ENCODE measurements around the gene SLC6A9.

The SLC6A9 gene

GRCh38 chr1:44002165-44002564 is 29.1 kb downstream of the SLC6A9 start:
- no peak for DNase-seq (ENCODE audit: low read depth)

GRCh38 chr1:44000122-44000665 is 31.1 kb downstream of the SLC6A9 start:
- DNase-seq (ENCODE audit: low read depth) = no peak

GRCh38 chr1:43999455-43999854 is 31.8 kb downstream of the SLC6A9 start:
- DNase-seq (ENCODE audit: low read depth) = no peak

- DNase-seq (ENCODE audit: low read depth) = no peak
These were observed 33.3 kb downstream of the SLC6A9 start for GRCh38 chr1:43998000-43998378.

- no peak for DNase-seq (ENCODE audit: low read depth)
These were observed 33.8 kb downstream of the SLC6A9 start for GRCh38 chr1:43997295-43997999.

GRCh38 chr1:43996733-43997115 is 34.5 kb downstream of the SLC6A9 start:
- DNase-seq (ENCODE audit: low read depth) = no peak

GRCh38 chr1:43995984-43996732 is 35.1 kb downstream of the SLC6A9 start:
- no peak for DNase-seq (ENCODE audit: low read depth)

- peak; percentile 48 for DNase-seq (ENCODE audit: low read depth)
These were observed 36.2 kb downstream of the SLC6A9 start for GRCh38 chr1:43994794-43995790.

- DNase-seq (ENCODE audit: low read depth) = no peak
These were observed 37.2 kb downstream of the SLC6A9 start for GRCh38 chr1:43994071-43994470.

GRCh38 chr1:43993206-43993914 is 37.9 kb downstream of the SLC6A9 start:
- no peak for DNase-seq (ENCODE audit: low read depth)

- no peak for DNase-seq (ENCODE audit: low read depth)
These were observed 38.8 kb downstream of the SLC6A9 start for GRCh38 chr1:43992232-43992995.

- DNase-seq (ENCODE audit: low read depth) = peak; percentile 91
These were observed 39.6 kb downstream of the SLC6A9 start, which contains the start of gene CCDC24 for GRCh38 chr1:43991476-43992231. TSS of gene CCDC24 (plus strand) at chr1:43991599. CDS start at chr1:43991879, 280 bp downstream.

- DNase-seq (ENCODE audit: low read depth) = no peak
These were observed 40.1 kb downstream of the SLC6A9 start for GRCh38 chr1:43991200-43991475.

GRCh38 chr1:43990271-43991199 is 40.7 kb downstream of the SLC6A9 start:
- no peak for DNase-seq (ENCODE audit: low read depth)

- peak; percentile 67 for DNase-seq (ENCODE audit: low read depth)
These were observed 43.9 kb downstream of the SLC6A9 start for GRCh38 chr1:43987159-43987902.

- peak; percentile 34 for DNase-seq (ENCODE audit: low read depth)
These were observed 44.5 kb downstream of the SLC6A9 start for GRCh38 chr1:43986712-43987111.

GRCh38 chr1:43985984-43986595 is 45.2 kb downstream of the SLC6A9 start:
- peak; percentile 12 for DNase-seq (ENCODE audit: low read depth)

GRCh38 chr1:43984855-43985254 is 46.4 kb downstream of the SLC6A9 start:
- DNase-seq (ENCODE audit: low read depth) = no peak
